22Rv1 (cell line): Measurements from ENCODE around the gene PPM1H.

Experiments used
- ZFX ChIP-seq: fragments of 450-650 bp; IDR thresholded peaks from 2 replicates; pipeline ENCODE4 v1.6.1; 2017; ENCODE audit warnings: antibody characterized with exemption, borderline replicate concordance
- TF ChIP-seq, protein P1 (sequence below): fragments of 450-650 bp; IDR thresholded peaks from 2 replicates; pipeline ENCODE4 v1.5.1; 2017; ENCODE audit warnings: mild to moderate bottlenecking

DNA sequence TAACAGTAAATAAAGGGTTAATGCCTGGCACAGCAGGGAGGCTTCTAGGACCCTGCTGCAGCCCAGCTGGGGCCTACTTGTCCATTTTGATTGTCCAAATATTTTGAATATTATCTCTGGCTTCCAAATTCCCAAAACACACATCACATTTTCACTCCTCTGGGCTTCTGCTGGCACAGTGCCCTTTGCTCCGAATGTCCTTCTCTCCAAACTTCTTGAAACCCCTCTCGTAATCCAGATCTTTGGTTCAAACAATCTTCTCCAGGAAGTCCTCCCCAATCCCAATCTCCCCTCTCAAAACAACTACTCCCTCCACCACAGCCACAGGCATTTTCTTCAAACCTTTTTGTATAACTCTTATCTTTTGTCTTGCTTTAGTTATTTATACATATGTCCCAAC is 225.6 kb downstream of the PPM1H start:
- TF ChIP-seq, protein P1, sequence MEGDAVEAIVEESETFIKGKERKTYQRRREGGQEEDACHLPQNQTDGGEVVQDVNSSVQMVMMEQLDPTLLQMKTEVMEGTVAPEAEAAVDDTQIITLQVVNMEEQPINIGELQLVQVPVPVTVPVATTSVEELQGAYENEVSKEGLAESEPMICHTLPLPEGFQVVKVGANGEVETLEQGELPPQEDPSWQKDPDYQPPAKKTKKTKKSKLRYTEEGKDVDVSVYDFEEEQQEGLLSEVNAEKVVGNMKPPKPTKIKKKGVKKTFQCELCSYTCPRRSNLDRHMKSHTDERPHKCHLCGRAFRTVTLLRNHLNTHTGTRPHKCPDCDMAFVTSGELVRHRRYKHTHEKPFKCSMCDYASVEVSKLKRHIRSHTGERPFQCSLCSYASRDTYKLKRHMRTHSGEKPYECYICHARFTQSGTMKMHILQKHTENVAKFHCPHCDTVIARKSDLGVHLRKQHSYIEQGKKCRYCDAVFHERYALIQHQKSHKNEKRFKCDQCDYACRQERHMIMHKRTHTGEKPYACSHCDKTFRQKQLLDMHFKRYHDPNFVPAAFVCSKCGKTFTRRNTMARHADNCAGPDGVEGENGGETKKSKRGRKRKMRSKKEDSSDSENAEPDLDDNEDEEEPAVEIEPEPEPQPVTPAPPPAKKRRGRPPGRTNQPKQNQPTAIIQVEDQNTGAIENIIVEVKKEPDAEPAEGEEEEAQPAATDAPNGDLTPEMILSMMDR, result no peak
- no peak for TF ChIP-seq ZFX
